ENCODE results near the gene FCRLB.
A peak's percentile ranks its signal among the peaks of the same experiment; 100 is the strongest.
"Not testable (repeated sequence)": the region's sequence is repeated elsewhere in the genome, so short reads cannot be mapped to it uniquely, and the experiment has no call there.

The FCRLB gene

DNA sequence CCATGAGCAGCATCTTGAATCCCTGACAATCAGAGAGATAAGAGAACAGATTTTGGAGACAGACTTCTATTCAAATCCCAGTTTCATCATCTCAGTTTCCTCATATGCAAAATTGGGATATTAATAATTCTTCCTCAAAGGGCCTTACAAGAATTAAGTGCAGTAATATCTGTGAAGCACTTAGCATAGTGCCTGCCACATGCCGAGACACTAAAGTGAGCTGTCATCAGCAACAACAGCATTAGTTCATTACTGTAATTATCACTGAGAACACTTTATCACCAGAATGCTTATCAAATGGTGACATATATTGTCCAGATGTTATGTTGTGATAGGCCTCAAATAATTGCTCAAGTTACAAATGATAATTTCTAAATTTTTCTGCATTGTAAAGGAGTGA lies 922 bp upstream of the FCRLB start:
- no peak for DNase-seq (ENCODE audit: low read depth)

DNA sequence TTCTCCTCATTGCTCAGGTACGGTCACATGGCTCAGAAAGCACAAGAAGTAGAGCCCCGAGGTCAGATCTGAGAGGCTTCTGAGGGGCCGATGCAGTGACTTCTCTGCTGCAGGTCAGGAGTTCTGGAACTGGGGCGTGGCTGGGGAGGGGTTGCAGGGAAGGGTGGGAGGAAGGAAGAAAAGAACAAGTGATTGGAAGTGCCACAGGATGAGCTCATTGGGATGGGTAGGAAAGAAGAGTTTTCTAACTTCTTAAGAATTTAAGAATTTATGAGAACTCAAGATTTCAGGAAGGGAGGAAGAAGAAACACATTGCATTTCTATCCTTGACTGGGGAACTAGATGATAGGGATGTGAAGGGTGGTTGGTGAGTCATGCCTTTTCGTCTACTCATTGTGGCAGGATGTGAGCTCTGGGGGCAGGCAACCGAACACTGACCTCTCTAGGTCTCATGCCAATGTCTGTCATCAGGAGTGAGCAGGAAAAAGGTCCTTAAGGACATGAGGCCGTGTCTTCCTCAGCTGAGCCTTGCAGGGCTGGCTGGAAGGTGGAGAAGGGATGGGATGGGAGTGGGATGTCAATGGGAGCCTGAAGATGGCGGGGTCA lies 497 bp downstream of the FCRLB start:
- DNase-seq (ENCODE audit: low read depth), result no peak

- no peak for DNase-seq (ENCODE audit: low read depth)
Observed at GRCh38 chr1:161722406-161722805, 1.1 kb downstream of the FCRLB start.

- no peak for DNase-seq (ENCODE audit: low read depth)
Observed at GRCh38 chr1:161723459-161724141, 2.3 kb downstream of the FCRLB start.

- not testable (repeated sequence) for DNase-seq (ENCODE audit: low read depth)
Observed at GRCh38 chr1:161725258-161725907, 4.0 kb downstream of the FCRLB start.

DNA sequence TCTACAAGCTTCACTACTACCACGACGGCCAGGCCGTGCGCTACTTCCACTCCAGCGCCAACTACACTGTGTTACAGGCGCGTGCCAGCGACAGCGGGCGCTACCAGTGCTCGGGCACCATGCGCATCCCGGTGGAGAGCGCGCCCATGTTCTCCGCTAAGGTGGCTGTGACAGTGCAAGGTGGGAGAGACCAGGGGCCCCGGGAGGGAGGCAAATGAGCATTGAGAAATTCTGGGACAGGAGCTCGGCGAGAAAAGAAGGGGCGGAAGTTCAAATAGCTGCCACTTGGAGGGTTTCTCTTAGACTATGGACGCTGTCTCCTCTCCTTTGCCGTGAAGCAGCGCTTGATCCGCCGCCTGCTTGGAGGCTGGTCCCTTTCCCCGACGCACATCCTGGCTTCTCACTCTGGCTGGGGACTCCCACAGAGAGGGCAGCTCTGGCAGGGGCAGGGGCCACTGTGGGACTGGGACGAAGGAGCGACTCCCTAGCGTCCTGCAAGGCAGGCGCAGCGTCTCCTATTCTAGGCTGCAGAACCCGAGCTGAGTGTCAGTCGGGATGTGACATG lies 4.6 kb downstream of the FCRLB start:
- DNase-seq (ENCODE audit: low read depth), result peak; percentile 14

- peak; percentile 44 for DNase-seq (ENCODE audit: low read depth)
Observed at GRCh38 chr1:161726473-161727255, 5.3 kb downstream of the FCRLB start.

DNA sequence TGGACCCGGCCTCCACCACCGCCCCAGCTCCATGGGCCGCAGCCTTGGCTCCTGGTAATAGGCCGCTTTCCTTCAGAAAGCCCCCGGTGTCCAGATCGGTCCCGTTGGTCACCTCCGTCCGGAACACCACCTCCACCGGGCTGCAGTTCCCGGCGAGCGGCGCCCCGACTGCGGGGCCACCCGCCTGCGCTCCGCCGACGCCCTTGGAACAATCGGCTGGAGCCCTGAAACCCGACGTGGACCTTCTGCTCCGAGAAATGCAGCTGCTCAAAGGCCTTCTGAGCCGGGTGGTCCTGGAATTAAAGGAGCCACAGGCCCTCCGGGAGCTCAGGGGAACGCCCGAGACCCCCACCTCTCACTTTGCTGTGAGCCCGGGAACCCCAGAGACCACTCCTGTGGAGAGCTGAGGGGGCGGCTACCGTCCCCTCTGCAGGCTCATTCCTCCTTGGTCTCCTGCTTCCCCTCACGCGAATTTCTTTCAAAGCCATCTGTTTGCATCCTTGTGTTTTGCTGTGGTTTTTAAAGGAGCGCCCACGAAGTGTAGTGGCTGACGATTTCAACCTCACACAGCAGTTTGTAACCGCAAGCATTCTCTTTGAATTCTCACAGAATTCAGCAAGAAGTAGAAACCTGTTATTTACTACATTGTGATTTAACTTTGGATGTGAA lies 6.0 kb downstream of the FCRLB start:
- peak; percentile 15 for DNase-seq (ENCODE audit: low read depth)

- no peak for DNase-seq (ENCODE audit: low read depth)
Observed at GRCh38 chr1:161728376-161729226, 7.3 kb downstream of the FCRLB start.

GRCh38 chr1:161730050-161730564 lies 8.8 kb downstream of the FCRLB start:
- DNase-seq (ENCODE audit: low read depth), result peak; percentile 25

- DNase-seq (ENCODE audit: low read depth), result no peak
Observed at GRCh38 chr1:161731241-161731640, 9.9 kb downstream of the FCRLB start.

DNA sequence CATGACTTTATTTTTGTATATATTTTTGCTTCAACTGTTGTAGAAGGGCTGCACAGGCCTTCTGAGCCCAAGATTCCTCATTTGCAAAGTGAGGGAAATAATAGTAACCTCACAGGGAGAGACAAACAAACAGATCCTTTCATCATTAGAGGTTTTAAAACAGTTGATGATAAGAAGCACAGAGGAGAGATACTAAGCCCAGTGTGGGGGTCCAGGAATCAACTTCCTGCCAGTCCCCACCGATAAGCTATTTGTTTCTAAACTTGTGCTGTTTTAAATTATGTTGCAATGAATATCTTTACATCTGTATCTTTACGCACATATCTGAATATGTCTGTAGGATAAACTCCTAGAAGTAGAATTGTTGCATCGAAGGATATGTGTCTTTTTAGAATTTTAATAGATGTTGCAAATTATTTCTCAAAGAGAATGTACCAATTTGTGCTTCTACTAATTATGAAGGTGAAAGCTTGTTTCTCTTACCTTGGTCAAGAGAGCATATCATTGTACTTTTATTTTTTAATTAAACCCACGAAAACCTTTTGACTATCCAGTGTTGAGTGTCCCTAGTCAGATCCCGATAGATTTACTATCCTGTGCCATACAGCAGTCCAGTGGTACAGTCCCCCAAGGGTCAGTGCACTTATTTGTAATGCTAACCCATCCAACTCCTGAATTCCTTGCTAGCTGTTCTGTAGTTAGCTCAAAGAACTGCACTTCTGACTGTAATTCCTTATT lies 10.8 kb downstream of the FCRLB start:
- no peak for DNase-seq (ENCODE audit: low read depth)

DNA sequence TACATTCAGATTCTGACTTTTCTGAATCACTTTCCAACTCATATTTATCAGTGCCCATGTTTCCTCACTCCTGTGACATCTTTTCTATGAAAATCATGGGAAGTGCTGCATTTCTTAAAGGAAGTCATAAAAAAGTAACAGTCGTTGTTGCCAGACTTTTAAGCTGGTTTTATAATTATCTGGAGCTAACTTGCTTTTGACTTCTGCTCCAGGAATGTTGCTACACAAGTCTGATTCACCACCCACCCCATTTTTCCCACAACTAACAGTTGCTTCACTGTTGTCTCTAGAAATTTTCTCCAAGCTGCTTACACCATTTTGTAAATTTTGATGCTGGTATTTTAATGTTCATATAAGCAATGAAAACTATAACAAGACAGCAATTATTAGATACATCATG lies 12.2 kb downstream of the FCRLB start:
- DNase-seq (ENCODE audit: low read depth), result no peak

GRCh38 chr1:161735837-161736236 lies 14.5 kb downstream of the FCRLB start:
- no peak for DNase-seq (ENCODE audit: low read depth)

DNA sequence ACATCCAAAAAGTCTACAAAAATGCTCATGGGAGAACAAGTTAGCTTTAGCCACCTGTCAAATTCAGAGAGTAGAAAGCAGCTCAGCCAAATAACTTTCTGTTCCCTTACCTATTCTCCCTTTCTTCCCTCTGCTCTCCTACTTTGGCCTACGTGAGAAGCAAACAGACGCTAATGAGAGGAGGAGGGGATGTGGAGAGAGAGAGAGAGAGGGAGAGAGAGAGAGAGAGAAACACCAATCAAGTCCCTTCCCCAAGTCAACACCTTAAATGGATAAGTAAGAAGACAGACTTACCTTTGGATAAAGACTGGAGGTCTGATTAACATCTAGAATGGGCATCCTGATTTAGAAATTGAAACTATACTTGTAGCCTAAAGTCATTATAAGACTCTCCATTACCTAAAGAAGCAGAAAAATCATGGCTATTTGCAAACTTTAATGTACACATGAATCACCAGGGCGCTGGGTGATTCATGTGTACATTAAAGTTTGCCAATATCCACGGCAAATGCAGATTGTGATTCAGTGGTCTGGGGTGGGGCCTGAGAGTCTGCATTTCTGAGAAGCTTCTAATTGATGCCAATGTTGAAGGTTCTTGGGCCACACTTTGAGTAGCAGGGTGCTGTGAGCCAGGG lies 15.1 kb downstream of the FCRLB start:
- DNase-seq (ENCODE audit: low read depth), result peak; percentile 29

DNA sequence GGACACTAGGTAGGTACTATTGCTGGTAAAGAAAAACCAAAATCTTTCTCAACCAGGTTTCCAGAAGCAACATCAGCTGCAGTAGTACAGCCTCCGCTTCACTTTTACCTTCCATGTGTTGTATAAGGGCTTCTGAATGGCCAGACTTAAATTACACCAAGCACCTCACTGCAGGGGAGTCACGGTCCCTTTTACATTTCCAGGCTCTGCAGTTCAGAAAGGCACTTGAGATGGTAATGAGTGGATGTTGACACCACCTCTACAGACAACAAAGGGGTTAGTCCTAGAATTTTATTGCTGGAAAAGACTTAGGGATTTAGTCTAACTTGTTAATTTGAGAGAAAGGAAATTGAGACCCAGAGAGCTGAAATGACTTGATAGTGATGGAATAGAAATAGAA lies 16.3 kb downstream of the FCRLB start:
- DNase-seq (ENCODE audit: low read depth), result no peak

GRCh38 chr1:161738627-161739287 lies 17.4 kb downstream of the FCRLB start:
- DNase-seq (ENCODE audit: low read depth), result peak; percentile 42

GRCh38 chr1:161739865-161740566 lies 18.7 kb downstream of the FCRLB start:
- DNase-seq (ENCODE audit: low read depth), result no peak
